HS-5 (cell line): ENCODE data around the gene CAPN5.

Source experiments
- DNase-seq: peaks from one replicate; pipeline ENCODE4 v3.0.0-alpha.2; 2012; ENCODE audit warnings: low read depth

CAPN5 gene

DNA sequence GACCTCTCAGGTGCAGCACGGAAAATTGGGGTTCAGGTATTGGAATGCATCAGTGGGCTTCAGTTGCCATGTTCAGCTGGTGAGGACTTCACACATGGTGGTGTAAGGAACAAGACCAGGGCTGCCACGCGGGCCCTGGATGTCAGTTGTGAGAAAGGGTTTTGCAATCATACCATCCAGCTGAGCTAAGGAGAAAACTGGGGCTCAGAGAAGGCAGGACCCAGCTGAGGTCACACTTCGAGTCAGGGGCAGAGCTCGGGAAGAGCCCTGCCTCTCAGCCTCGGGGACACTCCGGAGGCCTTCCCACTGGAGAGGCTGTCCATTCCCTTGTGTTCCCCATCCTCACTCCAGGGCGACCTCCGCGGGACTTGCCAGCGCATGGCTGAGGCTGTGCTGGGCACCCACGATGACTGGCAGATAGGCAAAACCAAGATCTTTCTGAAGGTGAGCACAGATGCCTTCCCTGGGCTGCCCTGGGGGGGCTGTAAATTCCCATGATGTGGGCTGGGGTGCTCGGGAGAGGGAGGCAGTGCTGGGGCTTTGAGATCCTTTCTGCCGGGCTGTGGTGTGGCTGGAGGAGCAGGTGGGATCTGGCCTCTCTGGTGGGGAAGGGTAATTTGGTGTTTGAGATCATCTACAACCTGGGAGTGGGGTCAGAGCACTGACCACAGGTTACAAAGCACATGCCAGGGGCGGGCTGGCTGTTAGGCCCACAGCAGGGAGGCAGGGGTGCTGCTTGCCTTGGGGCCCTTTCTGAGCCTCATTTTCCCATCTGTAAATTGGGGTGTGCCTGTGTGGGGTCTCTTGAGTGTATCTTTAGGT is 108.5 kb downstream of the CAPN5 start:
- no peak for DNase-seq
